OCI-M1 (cell line): ENCODE data around the gene DMXL1.
"Not testable (repeated sequence)": the region's sequence is repeated elsewhere in the genome, so short reads cannot be mapped to it uniquely, and the experiment has no call there.

Experiments
- DNase-seq: peaks from one replicate; lab custom pipeline; 2025; lab: John Stamatoyannopoulos, UW

Gene DMXL1

DNA sequence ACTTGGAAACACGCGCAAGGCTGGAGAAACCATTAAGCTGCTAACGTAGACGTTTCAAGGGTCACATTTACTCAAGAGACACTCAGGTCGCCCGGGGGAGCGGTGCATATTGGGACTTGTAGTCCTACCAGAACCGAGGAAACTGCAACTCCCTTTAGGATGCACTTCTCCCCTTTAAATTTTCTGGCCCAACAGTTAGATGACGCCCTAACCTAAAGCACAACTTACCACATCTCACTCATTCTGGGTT is 384 bp upstream of the DMXL1 start:
- DNase-seq = no peak

DNA sequence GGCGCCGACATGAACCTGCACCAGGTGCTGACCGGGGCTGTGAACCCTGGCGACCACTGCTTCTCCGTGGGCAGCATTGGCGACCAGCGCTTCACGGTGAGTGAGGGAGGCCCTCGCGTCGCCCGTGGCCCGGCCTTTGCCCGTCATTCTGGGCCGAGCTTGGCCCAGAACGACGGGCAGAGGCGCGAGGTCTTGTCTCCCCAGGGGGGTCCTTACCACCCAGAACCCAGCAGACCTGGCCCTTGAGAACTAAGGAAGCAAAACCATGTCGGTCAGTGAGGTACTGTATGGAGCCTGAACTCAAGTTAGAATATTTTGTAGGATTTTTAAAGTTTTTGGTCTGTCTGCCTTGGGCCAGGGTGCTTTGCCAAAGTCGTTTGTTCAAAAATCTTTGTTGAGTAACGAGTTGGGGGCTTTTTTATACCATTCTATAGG is 691 bp downstream of the DMXL1 start:
- peak; percentile 13 for DNase-seq

DNA sequence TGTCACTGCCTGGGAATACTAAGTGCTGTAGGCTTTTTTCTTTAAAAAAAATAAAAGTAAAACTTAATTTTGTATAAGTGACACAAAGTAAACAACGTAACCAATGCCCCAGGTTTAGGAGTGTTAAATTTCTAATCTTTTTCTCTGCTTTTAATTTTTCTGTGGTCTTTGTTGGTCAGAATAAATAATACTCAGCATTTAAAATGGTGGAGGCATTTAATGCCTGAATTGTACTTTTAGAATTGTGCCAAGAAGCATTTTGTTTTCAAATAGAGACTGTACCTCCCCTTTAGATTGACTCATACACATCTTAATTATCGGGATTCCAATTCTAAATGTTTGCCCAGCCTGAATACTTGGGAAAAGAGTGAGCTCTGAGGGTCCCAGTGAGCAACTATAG is 1.6 kb downstream of the DMXL1 start:
- DNase-seq = no peak

DNA sequence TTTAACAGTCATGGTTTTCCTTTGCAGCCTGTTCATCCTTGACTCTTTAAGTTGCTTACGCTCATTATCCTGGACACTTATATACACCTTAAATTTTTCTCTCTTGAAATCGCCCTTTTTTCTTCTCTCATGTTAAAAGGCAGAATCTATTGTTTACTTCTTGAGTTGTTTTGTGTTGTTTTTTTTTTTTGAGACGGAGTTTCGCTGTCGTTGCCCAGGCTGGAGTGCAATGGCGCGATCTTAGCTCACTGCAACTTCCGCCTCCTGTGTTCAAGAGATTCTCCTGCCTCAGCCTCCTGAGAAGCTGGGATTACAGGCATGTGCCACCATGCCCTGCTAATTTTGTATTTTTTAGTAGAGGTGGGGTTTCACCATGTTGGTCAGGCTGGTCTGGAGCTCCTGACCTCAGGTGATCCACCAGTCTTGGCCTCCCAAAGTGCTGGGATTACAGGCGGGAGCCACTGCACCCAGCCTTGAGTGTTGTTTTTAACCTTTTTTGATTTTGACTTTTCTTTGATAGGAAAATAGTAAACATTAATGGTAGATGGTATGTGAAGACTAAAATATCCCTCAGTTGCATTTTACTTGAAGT is 3.0 kb downstream of the DMXL1 start:
- not testable (repeated sequence) for DNase-seq

DNA sequence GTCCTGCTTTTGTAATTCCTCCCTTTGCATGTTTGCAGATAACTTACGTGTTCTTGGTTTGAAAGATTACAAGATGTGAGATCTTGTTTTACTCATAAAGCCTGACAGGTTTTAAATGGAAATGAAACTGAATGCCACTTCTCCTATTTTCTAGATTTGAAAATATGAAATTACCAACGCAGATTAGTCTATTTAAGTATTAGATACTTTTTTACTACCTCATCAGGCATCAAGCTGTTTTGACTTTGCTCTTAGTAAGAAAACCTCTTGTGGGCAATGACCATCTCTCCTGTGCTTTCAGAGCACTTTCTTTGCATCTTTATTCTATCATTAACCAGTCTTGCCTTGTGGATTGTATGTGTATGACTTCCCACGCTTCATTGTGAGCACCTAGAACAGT is 3.5 kb downstream of the DMXL1 start:
- peak; percentile 0 for DNase-seq

DNA sequence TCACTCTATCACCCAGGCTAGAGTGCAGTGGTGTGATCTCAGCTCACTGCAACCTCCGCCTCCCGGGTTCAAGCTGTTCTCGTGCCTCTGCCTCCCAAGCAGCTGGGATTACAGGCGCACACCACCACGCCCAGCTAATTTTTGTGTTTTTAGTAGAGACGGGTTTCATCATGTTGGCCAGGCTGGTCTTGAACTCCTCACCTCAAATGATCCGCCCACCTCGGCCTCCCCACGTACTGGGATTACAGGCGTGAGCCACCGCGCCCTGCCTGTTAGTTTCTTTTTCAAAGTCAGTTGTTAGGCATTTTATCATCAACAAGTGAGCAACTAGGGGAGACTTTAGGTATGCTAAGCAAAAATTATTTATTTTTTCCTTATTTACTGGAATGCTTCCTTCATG is 4.4 kb downstream of the DMXL1 start:
- not testable (repeated sequence) for DNase-seq

DNA sequence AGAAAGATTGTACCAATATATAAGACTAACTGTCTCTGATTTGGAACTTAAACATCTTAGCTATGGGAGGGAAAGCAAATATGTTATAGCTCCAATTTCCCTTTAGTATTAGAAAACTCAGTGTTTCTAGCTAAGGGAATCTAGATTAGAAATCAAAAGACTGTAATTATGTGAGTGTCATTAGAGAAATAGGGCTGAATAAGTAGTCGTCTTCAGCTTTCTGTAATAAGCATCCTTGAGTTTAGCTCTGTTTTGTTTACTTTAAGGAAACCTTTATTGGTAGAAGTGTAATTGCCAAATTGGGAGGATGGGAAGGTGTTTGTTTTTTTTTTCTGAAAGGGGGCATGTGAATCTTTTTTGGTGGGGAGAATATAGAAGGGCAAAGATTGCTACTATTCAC is 5.2 kb downstream of the DMXL1 start:
- no peak for DNase-seq

DNA sequence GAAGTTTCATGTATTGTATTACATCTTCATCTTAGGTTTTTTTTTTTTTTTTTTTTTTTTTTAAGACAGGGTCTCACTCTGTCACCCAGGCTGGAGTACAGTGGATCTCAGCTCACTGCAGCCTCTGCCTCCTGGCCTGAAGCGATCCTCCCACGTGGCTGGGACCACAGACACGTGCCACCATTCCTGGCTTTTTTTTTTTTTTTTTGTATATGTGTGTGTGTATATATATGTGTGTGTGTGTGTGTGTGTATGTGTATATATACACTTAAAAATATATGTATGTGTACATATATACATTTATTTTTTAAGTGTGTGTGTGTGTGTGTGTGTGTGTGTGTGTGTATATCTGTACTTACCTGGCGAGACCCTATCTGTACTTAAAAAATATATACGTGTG is 6.6 kb downstream of the DMXL1 start:
- DNase-seq = no peak

DNA sequence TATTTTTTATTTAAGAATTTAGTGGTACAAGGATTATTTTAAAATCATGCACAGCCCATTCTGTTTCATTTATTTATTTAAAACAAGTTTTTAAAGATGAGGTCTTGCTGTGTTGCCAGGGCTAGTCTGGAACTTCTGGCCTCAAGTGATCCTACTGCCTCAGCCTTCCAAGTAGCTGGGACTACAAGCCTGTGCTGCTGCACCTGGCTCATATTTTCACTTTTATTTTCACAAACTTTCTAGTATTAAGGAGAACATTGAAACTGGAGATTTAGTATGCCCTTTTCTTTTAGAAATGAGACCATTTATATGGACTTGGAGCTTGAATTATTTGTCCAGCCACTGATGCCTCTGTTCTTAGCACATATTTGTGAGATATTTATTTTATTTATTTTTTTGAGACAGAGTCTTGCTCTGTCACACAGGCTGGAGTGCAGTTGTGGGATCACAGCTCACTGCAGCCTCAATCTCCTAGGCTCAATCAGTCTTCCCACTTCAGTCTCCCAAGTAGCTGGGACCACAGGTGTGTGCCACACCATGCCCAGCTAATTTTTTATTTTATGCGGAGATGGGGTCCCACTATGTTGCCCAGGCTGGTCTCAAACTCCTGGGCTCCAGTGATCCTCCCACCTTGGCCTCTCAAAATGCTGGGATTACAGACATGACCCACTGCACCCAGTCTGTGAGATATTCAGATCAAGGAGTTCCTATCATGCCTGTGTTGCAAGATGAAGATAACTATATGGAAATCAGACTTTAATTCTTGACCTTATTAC is 7.4 kb downstream of the DMXL1 start:
- no peak for DNase-seq

DNA sequence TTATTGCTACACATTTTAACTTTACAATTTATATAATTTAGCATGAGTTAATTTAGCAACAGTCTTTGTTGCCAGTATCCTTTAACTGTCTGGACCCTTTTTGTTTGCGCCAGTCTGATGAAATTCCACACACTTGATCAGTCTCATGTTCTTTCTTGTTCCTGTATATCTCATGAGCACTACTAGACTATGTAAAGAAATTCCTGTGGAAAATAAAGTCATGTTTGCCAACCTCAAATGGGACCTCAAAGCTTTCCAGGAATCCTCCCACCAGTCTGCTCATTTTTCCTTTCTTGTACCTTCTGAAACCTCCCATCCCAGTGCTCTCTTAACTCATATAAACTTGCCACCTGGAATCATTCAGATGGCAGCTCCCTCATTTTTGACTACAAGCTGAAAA is 8.0 kb downstream of the DMXL1 start:
- no peak for DNase-seq

DNA sequence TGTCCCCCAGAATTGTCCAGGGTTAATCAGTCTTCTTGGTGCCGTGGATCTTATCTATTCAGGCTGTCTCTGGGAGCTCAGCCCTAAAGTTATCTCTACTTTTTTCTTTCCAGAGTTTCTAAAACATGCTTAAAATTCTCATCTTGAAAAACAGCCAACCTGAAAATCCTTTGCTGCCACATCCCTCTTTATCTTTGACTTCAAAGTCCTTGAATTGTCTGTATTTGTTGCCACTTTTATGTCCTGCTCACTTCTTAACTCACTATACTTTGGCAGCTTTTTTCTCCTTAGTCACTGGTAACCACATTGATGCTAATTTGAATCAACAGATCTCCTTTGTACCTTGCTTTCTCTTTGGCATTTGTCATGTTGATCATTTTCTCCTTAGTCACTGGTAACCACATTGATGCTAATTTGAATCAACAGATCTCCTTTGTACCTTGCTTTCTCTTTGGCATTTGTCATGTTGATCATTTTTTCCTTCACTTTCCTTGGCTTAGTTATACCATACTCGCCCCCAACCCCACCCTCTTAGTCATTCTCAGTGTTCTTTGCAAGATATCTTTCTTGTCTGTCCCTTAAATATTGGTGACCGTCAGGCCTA is 8.5 kb downstream of the DMXL1 start:
- DNase-seq = peak; percentile 0

DNA sequence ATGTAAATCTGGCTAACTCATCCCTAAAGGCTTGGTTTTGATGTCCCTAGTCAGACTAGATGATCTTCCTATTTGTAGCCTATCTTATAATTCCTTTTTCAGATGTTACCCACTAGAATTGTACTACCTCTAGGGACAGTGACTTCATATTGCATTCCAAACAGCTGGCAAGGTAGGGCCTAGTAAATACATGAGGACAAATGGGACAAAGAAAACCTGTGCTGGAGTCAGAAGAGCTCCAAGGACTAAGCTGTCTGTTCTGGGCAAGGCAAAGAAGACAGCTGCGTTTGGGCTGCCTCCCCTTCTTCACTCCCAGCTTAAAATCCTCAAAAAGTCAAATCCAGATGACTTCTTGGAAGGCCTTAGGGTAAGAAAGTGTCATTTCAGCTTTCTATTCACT is 10.0 kb downstream of the DMXL1 start:
- DNase-seq = no peak

DNA sequence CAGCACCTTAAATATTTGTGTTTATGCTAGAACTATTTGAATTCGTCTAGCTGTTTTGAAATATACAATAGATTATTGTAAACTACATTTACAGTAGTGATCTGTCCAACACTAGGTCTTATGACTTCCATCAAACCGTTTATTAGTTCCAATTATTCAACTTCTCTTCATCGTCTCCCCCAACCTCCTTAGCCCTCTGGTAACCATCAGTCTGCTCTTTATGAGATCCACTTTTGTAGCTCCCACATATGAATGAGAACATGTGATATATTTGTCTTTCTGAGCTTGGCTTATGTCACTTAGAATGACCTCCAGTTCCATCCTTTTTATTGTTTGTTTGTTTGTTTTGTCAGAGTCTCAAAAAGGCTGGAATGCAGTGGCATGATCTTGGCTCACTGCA is 11.8 kb downstream of the DMXL1 start:
- DNase-seq = no peak

DNA sequence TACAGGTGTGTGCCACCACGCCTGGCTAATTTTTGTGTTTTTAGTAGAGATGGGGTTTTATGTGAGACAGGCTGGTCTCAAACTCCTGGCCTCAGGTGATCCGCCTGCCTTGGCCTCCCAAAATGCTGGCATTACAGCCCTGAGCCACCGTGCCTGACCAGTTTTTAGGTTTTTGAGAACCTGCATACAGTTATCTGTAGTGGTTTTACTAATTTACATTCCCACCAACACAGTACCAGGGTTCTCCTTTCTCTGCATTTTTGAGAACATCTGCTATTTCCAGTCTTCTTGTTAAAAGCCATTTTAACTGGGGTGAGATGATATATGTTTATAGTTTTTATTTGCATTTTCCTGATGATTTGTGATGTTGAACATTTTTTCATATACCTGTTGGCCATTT is 12.8 kb downstream of the DMXL1 start:
- no peak for DNase-seq

DNA sequence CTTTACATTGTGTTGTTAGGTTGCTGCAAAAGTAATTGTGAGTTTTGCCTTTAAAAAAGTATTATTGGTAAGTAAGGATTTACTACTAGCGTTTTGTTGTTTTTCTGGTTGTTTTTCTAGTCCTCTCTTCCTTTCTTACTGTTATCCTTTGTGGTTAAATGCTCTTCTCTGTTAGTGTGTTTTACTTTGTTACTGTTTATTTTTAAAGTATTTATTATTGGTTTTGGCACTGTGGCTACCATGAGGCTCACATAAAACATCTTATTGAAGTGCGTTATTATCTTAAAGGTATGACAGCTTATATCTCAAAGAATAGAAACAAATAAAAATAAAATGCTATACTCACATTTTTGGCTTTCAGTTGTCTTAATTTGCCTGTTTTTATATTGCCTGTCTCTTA is 17.6 kb downstream of the DMXL1 start:
- no peak for DNase-seq

DNA sequence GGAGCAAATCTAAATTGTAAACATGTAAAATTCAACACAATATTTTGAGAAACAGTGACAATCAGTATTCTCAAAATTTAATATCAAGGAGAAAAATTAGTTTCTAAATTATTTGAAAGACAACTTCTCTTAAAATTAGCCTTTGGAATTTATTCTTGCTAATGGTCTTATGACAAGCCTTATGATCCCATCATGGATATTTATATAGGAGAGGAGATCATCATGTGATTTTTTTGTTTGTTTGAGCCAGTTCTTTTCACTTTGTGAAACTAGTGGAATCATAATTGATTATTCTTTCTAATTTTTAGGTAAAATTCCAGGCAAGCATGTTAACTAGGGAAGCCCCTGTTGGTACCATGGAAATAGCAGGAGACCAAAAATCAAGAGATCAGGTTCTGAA is 24.7 kb downstream of the DMXL1 start:
- DNase-seq = no peak

DNA sequence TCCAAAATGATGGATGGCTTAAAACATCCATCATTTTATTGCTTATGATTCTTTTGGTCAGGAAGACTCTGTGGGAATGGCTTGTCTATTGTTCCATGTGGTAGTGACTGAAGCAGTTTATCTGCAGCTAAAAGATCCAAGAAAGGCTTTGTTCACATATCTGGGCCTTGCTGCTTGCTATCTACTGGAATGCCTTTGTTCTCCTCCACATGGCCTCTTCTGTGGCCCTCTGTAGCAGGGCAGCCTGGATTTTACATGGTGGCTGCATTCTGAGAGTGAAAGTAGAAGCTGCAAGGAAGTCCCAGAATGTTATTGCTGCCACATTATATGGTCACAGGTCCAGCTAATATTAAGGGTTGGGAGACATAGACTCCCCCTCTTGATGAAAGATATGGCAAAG is 35.1 kb downstream of the DMXL1 start:
- DNase-seq = no peak

DNA sequence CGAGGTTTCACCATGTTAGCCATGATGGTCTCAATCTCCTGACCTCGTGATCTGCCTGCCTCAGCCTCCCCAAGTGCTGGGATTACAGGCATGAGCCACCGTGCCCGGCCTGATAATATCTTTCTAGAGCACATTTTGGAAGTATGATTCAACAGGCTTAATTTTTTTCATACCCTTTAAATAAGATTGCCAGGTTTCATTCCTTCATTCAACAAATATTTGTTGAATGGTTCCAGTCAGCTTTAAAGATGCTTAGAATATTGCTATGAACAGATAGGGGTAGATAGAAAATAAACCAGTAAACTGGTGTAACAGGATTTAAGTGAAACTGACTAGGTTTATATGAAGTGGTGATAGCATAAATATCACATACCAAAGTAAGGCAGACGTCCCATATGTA is 41.3 kb downstream of the DMXL1 start:
- DNase-seq = no peak

DNA sequence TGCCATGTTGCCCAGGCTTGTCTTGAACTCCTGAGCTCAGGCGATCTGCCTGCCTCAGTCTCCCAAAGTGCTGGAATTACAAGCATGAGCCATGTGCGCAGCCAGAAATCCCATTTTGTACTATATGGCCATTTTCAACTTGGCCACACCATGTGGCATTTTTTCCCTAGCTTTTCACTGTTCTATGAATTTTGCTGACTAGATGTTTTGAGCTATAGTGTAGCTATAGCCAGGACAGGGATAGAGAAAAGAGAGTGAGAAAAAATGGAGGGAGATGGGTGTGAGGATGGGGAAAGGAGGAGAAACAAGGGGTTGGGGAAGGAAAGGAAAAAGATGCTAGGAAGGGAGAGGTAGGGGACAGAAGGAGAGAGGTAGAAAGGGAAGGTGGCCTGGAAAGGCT is 46.4 kb downstream of the DMXL1 start:
- no peak for DNase-seq

DNA sequence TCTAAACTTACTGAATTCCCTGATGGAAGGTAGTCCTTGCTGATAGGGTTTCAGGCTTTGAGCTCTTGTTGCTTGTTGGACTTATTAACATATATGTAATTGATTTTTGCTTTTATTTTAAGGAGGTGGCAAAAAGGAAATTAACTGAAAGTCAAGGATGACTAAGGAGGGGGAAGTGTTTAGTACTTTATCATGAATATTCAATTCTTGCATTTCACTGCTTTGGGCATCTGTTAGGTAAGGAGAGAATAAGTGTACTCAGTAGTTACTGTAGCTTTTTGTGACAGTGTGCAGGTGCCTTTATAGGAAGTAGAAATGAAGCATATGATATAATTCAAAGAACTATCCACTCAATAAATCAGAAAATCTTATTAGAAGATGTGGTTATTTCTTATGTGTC is 47.1 kb downstream of the DMXL1 start:
- no peak for DNase-seq

DNA sequence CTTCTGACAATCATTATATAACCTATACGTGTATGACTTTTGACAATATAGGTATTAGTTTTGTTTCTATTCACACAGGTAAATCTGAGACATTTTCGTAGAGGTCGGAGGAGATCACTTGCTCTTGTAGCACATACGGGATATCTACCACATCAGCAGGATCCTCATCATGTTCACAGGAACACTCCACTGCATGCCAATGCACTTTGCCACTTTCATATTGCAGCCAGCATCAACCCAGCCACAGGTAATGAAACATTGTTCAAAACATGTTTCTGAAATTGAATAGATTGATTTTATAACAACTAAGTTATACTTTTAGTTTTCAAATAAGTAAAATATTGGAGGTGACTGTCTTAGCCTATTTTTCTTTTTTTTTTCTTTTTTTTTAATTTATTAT is 50.0 kb downstream of the DMXL1 start:
- no peak for DNase-seq

DNA sequence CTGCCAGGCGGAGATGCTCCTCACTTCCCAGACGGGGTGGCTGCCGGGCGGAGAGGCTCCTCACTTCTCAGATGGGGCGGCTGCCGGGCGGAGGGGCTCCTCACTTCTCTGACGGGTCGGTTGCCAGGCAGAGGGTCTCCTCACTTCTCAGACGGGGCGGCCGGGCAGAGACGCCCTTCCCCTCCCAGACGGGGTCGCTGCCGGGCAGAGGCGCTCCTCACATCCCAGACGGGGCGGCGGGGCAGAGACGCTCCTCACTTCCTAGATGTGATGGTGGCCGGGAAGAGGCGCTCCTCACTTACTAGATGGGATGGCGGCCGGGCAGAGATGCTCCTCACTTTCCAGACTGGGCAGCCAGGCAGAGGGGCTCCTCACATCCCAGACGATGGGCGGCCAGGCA is 51.6 kb downstream of the DMXL1 start:
- DNase-seq = not testable (repeated sequence)

DNA sequence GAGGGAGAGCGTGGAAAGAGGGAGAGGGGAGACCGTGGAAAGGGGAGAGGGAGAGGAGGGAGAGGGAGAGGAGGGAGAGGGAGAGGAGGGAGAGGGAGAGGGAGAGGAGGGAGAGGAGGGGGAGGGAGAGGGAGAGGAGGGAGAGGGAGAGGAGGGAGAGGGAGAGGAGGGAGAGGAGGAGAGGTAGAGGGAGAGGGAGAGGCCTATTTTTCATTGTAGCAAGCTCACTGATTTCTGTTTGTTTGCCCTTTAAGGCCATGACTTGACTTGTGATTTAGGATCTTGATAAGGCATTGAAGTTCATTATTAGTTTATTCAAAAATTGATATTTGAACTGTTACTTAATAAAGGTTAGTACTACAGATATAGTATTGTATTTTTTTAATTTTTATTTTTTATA is 52.4 kb downstream of the DMXL1 start:
- DNase-seq = no peak

DNA sequence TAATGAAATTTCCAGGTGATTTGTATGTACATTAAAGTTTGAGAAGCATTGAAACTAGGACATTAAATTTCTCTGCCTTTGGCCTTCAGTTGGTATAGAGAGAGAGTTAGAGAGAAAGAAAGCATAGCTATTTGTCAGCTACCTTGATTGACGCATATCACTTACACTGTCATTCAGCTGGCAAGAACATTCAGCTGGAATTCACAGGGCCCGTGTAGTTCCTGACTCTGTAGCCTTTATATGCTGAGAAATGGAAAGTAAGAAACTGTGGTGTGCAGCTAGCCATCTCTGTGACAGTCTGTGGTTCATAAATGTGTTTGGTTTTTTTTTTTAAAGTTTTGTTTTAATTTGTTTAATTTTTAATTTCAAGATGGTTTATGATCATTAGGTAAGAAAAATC is 58.9 kb downstream of the DMXL1 start:
- DNase-seq = no peak
